ENCODE results near the gene GARIN6.
"Not testable (repeated sequence)": the region's sequence is repeated elsewhere in the genome, so short reads cannot be mapped to it uniquely, and the experiment has no call there.

Gene GARIN6

GRCh38 chr12:99647453-99647852 is at the start of gene GARIN6:
Gene GARIN6 (plus strand): TSS chr12:99647753. CDS start chr12:99648175, 422 bp downstream.
- no peak for DNase-seq (ENCODE audit: low read depth)

DNA sequence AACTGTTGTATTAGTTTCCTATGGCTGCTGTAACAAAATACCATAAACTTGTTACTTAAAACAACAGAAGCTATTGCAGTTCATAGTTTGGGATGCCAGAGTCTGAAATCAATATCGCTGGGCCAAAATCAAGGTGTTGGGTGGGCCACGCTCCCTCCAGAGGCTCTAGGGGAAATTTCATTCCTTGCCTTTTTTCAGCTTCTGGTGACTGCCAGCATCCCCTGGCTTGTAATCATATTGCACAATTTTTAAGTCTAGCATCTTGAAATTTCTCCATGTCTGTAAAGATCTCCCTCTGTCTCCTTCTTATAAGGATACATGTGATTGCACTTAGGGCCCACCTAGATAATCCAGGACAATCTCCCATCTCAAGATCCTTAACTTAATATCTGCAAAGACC is 48.8 kb upstream of the GARIN6 start:
- DNase-seq (ENCODE audit: low read depth) = no peak

GRCh38 chr12:99600388-99600787 is 47.2 kb upstream of the GARIN6 start:
- DNase-seq (ENCODE audit: low read depth) = no peak

DNA sequence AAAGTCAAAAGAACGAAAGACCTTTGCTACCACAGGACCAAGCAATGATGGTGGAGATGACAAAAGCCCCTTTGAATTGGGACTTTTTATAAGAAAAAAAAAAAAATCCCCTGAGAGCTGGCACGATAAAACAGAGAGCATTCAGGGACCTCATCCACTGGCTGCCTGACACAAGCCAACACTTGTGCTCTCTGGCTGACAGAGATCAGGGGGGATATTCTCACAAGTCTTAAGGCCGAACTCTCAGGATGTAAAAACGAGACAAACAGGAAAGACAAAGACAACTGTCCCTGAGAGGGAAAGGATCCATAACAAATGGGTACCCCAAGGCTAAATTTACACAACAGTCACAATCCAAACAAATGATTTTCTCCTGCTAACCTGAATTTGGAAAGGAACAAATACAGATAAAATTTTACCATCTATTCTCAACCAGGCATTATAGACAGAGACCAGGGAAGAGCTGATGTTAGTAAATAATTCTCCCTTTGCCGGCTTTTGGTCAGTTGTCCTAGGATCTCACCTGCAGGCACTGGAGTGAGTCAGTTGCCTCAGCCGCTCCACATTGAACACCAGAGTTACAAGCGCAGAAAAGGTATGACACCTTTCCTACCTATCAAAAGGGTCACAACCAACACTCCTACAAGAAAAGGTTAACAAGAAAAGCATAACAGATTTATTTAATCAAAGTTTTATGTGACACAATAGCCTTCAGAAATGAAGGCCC is 37.9 kb upstream of the GARIN6 start:
- no peak for DNase-seq (ENCODE audit: low read depth)

DNA sequence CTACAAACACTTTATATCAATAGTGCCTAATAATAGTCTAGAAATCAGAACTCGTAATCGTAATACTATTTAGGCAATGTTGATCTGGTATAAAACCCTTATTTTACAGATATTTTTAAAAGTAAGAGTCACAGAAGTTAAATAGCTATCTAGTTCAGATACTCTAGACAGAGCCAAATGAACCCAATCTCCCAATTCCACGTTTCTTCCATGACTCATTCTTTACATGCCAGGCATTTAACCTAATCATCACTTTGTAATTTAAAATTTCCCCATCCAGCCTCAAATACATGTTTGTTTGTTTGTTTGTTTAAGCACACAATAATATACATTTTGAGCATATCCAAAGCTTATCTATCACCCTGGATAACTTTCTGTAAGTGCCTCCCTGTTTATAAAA is 36.4 kb upstream of the GARIN6 start:
- DNase-seq (ENCODE audit: low read depth) = no peak

- DNase-seq (ENCODE audit: low read depth) = no peak
Observed at GRCh38 chr12:99611599-99611998, 36.0 kb upstream of the GARIN6 start.

DNA sequence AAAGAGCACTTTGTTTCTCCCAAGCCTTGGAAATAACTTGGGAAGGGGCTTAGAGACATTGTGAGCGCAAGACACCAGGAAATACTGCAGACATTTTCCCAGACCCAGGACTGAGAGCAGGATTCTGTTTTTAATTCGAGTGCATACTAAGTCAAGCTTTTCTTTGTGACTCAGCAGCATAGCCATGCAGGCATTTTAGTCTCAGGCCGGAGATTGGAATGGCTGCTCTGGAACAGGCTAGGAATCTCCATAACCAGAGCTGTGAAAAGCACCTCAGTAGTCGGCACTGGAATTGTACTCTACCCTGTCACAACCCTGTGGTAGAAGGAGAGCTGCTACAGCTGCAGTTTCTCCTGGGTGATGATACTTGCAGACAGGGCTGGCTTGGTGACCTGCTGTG is 28.9 kb upstream of the GARIN6 start:
- DNase-seq (ENCODE audit: low read depth) = no peak

DNA sequence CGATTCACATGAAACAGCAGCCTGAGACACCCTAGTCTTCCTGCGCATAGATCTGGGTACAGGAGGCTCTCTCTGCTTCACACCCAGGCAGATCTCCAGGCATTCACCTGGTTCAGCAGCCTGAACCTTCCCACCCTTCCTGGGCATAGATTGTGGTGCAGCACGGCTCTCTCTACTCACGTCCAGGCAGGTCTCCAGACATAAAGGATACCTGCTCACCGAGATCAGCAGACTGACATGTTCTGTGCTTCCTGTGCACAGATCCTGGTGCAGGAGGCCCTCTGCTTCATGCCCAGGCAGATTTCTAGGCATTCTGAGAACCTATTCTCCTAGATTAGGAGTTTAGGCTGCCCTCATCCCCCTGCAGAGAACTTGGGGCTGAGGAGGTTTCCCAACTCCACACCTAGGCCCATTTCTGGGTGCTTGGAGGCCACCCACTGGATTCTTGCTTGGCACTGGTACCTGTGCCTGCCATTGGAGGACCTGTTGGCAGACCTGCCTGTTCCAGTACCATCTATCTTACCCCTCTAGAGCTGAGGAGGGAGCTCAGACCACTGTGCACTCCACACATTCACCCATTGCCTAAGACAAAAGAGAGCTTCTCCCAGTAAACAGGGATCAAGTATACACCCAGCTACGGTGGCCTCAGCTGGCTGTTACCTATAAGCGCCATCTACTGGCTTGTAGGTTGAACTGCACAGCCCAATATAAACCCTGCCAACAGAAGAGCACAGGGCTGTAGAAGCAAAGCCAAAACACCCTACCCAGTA is 28.0 kb upstream of the GARIN6 start:
- no peak for DNase-seq (ENCODE audit: low read depth)

- DNase-seq (ENCODE audit: low read depth) = no peak
Observed at GRCh38 chr12:99620159-99620479, 27.4 kb upstream of the GARIN6 start.

DNA sequence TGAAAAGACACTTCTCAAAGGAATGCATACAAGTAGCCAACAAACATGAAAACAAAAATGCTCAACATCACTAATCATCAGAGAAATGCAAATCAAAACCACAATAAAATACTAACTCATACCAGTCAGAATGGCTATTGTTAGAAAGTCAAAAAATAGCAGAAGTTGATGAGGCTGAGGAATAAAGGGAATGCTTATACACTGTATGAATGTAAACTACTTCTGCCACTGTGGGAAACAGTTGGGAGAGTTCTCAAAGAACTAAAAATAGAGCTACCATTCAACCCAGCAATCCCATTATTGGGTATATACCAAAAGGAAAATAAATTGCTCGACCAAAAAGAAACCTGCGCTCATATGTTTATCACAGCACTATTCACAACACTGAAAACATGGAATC is 23.0 kb upstream of the GARIN6 start:
- not testable (repeated sequence) for DNase-seq (ENCODE audit: low read depth)

DNA sequence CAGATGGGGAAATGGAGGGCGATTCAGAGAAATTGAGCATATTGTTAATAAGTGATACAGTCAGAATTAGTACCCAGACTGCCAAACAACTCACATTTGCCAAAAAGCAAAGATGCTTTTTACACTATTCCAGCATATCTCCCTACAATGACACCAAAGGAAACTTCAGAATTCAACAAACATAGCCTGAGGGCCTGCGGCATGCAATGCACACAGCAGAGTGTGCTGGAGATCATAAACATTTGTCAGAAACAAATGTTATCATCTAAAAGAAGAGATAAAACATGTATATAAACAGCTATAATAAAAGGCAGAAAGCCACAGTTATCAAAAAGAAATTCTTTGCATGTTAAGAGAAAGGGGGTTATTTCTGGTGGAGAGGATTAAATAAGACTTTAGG is 20.1 kb upstream of the GARIN6 start:
- DNase-seq (ENCODE audit: low read depth) = no peak

- DNase-seq (ENCODE audit: low read depth) = no peak
Observed at GRCh38 chr12:99644629-99645028, 2.9 kb upstream of the GARIN6 start.

- no peak for DNase-seq (ENCODE audit: low read depth)
Observed at GRCh38 chr12:99648183-99648582, 630 bp downstream of the GARIN6 start.

GRCh38 chr12:99649551-99649950 is 2.0 kb downstream of the GARIN6 start:
- DNase-seq (ENCODE audit: low read depth) = no peak

DNA sequence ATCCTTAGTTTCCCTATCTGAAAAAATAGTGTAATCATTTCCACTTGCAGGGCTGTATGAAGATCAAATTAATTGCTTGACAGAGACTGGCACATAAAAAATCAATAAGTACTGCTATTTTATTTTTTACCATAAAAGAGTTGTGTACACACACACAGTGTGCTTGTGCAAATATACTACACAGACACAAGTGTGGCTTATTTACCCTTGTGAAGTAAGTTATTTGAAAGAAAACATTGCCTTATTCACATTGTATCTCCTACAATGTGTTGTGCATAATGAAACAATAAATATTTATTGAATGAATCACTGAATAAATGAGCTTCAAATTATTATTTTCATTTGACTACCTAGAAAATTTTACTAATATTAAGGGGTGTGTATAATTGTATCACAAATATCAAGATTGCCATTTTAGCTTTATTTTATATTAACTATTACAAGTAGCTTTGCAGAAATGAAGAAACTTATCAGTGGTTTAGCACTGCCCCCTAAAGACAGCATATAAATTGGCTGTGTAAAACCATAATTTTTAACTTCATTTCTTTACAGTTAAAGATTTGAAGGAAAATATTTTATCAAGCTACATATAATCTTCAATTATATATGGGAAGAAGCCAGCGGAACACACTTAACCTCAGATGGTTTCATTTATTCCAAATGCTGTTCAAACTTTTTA is 11.3 kb downstream of the GARIN6 start:
- DNase-seq (ENCODE audit: low read depth) = no peak

DNA sequence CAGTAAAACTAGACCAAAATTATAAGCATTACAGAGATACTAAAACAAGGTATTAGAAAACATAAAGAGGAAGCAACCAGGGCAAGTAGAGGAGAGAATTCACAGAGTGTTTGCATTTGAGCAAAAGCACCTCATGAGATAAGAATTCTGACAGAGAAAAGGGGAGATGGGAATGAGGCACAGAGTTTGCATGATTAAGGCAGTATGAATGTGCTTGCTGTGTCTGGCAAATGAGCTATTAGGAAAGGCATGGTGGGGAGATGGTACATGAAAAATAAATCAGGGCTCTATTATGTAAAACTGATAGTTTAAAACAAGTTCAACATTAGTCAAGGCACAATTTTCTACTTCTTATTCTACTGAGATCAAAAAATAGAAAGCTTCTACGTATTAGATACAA is 23.1 kb downstream of the GARIN6 start:
- DNase-seq (ENCODE audit: low read depth) = no peak

DNA sequence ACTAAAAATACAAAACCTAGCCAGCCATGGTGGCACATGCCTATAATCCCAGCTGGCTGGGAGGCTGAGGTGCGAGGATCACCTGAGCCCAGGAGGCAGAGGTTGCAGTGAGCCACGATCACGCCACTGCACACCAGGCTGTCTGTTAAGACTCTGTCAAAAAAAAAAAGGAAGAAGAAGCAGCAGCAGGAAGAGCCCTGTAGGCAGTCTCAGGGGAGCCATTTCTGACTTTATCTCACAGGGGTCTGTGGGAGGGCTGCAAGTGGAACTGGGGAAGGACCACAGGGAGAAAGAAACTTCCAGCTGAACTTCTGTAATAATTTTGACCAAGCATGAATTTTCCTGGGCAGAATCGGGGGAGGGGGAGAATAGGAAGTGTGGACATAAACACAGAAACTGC is 32.7 kb downstream of the GARIN6 start:
- no peak for DNase-seq (ENCODE audit: low read depth)

- no peak for DNase-seq (ENCODE audit: low read depth)
Observed at GRCh38 chr12:99686142-99686541, 38.6 kb downstream of the GARIN6 start.

- DNase-seq (ENCODE audit: low read depth) = no peak
Observed at GRCh38 chr12:99695050-99695449, 47.5 kb downstream of the GARIN6 start.
